Measurements from ENCODE around the gene MEGF11.

- TF ChIP-seq CTCF (IDR thresholded peaks at IDR 0.05) (no peak), POLR2A (IDR thresholded peaks at IDR 0.05) (no peak)
Measured at GRCh38 chr15:65986416-65986815, 267.1 kb downstream of the MEGF11 start.

All from uterus (tissue), 2 donors.